Measurements from ENCODE around the gene CRYZL1. TPM values are rescaled to one million over a fixed set of nuclear protein-coding genes. Genes with fewer than 3 reads are reported as not detected.

CRYZL1 gene
- total RNA-seq, 1 donor, result 25.8 TPM

GRCh38 chr21:33664135-33664534, 22.6 kb upstream of the CRYZL1 start:
- H3K4me3 ChIP-seq (ENCODE audit: low read depth, low read length), result no peak overlapping the region
- no peak for TF ChIP-seq CTCF (IDR thresholded peaks at IDR 0.05; ENCODE audit: insufficient read depth, low read length)
- DNase-seq (ENCODE audit: low read depth), result no peak

GRCh38 chr21:33663241-33663640, 21.7 kb upstream of the CRYZL1 start:
- no peak overlapping the region for H3K4me3 ChIP-seq (ENCODE audit: low read depth, low read length)
- TF ChIP-seq CTCF (IDR thresholded peaks at IDR 0.05; ENCODE audit: insufficient read depth, low read length), result no peak
- DNase-seq (ENCODE audit: low read depth), result peak; percentile 35

GRCh38 chr21:33662046-33662445, 20.5 kb upstream of the CRYZL1 start:
- no peak for DNase-seq (ENCODE audit: low read depth)
- no peak overlapping the region for H3K4me3 ChIP-seq (ENCODE audit: low read depth, low read length)
- TF ChIP-seq CTCF (IDR thresholded peaks at IDR 0.05; ENCODE audit: insufficient read depth, low read length), result no peak

- TF ChIP-seq CTCF (IDR thresholded peaks at IDR 0.05; ENCODE audit: insufficient read depth, low read length), result no peak
- DNase-seq (ENCODE audit: low read depth), result no peak
- H3K4me3 ChIP-seq (ENCODE audit: low read depth, low read length), result no peak overlapping the region
Measured at GRCh38 chr21:33661146-33661545, 19.6 kb upstream of the CRYZL1 start.

- H3K4me3 ChIP-seq (ENCODE audit: low read depth, low read length), result no peak overlapping the region
- no peak for TF ChIP-seq CTCF (IDR thresholded peaks at IDR 0.05; ENCODE audit: insufficient read depth, low read length)
- peak; percentile 72 for DNase-seq (ENCODE audit: low read depth)
Measured at GRCh38 chr21:33660406-33660805, 18.9 kb upstream of the CRYZL1 start.

GRCh38 chr21:33659568-33659949, 18.0 kb upstream of the CRYZL1 start:
- TF ChIP-seq CTCF (IDR thresholded peaks at IDR 0.05; ENCODE audit: insufficient read depth, low read length), result no peak
- H3K4me3 ChIP-seq (ENCODE audit: low read depth, low read length), result no peak overlapping the region
- DNase-seq (ENCODE audit: low read depth), result no peak

GRCh38 chr21:33658919-33659567, 17.5 kb upstream of the CRYZL1 start:
- no peak for TF ChIP-seq CTCF (IDR thresholded peaks at IDR 0.05; ENCODE audit: insufficient read depth, low read length)

More at GRCh38 chr21:33658919-33659567, 17.5 kb upstream of the CRYZL1 start:
- no peak for DNase-seq (ENCODE audit: low read depth)
- H3K4me3 ChIP-seq (ENCODE audit: low read depth, low read length), result no peak overlapping the region

Data from fibroblast of the aortic adventitia (primary cell).